SH-SY5Y (cell line): ENCODE data around the gene HCFC2.

Source experiments
- GATA2 ChIP-seq: IDR thresholded peaks from 2 replicates; pipeline ENCODE4 v1.6.1; 2011; ENCODE audit warnings: mild to moderate bottlenecking, low read depth, low read length
- GATA3 ChIP-seq: IDR thresholded peaks from 2 replicates; pipeline ENCODE4 v1.6.1; 2011; ENCODE audit warnings: low read depth, mild to moderate bottlenecking, low read length, moderate library complexity

- TF ChIP-seq GATA2 = no peak
- TF ChIP-seq GATA3 = no peak
These were observed 79.6 kb downstream of the HCFC2 start for GRCh38 chr12:104143918-104144317.
